GM15510 (cell line): ENCODE data around the gene ARL4A.

Source experiments
- POLR2A ChIP-seq: IDR thresholded peaks from 3 replicates; pipeline ENCODE4 v1.6.1; 2011; ENCODE audit warnings: borderline replicate concordance; ENCODE audit not compliant: insufficient read length; ENCODE audit errors: extremely low read depth

ARL4A gene

DNA sequence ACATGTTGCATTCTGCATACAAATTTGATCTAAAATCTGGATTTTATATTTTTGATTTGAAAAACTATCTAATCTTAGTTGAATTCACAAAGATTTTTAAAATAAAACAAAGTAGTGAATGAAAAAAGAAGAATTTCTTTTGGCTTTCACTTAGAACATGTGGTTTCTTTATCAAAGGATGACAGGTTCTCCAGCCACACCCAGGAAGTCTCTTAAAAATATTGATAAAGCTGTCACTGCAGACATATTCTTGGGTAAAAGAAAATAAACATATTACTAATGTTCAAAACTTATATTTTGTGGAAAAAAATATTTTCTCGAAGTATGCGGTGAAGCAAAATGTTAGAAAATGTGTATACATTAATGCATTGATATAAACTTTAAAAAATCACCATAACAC is 44.3 kb downstream of the ARL4A start:
- TF ChIP-seq POLR2A: no peak

- TF ChIP-seq POLR2A: no peak
Observed at GRCh38 chr7:12732428-12732827, 45.0 kb downstream of the ARL4A start.

- no peak for TF ChIP-seq POLR2A
Observed at GRCh38 chr7:12735923-12736322, 48.5 kb downstream of the ARL4A start.

DNA sequence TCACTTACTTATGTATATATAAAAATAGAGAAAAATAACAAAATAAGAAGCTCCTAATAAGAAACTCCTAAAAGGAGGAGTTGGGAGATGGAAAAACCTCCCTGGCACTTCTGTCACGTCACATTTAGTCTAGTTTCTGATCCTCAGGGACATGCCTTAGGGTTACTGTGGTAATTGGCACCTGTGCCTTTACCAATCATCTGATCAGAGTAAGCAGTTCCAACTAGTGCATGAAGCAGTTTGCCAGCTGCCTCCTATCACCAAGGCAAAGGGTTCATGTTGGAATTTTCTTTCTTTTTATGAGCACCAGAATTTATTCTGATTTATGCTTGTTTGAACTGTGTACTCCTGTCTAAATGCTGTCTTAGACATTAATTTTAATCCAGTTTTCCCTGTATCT is 49.9 kb downstream of the ARL4A start:
- TF ChIP-seq POLR2A: no peak

- TF ChIP-seq POLR2A: no peak
Observed at GRCh38 chr7:12737836-12738235, 50.4 kb downstream of the ARL4A start.

- no peak for TF ChIP-seq POLR2A
Observed at GRCh38 chr7:12738665-12739064, 51.2 kb downstream of the ARL4A start.
